Osteoblast (primary cell): ENCODE results near the gene ZNF318. TPM values are rescaled to one million over a fixed set of nuclear protein-coding genes. Genes with fewer than 3 reads are reported as not detected.
A peak's percentile ranks its signal among the peaks of the same experiment; 100 is the strongest.

Source experiments
- DNase-seq: peaks from one replicate; pipeline ENCODE4 v3.0.0; 2011; ENCODE audit warnings: low spot score, mixed read lengths; ENCODE audit not compliant: insufficient read length; ENCODE audit errors: missing footprints
- H2AFZ ChIP-seq: 2 replicates; pipeline ENCODE4 v1.6.0; 2011; ENCODE audit warnings: mild to moderate bottlenecking, low read length
- H3K27ac ChIP-seq: 2 replicates; pipeline ENCODE4 v1.5.1; 2011; ENCODE audit warnings: mild to moderate bottlenecking, low read depth, low read length, moderate library complexity
- H3K27me3 ChIP-seq: 2 replicates; pipeline ENCODE4 v1.6.0; 2012; ENCODE audit warnings: mild to moderate bottlenecking, control low read depth, inconsistent platforms, low read length, moderate library complexity; ENCODE audit not compliant: insufficient read depth
- H3K36me3 ChIP-seq: 2 replicates; pipeline ENCODE4 v1.5.1; 2011; ENCODE audit warnings: mild to moderate bottlenecking, low read length, control low read depth, moderate library complexity; ENCODE audit not compliant: insufficient read depth
- H3K4me1 ChIP-seq: 2 replicates; pipeline ENCODE4 v1.5.1; 2011; ENCODE audit warnings: mild to moderate bottlenecking, low read length, control low read depth, moderate library complexity; ENCODE audit not compliant: insufficient read depth
- H3K4me2 ChIP-seq: 2 replicates; pipeline ENCODE4 v1.6.0; 2011; ENCODE audit warnings: mild to moderate bottlenecking, low read length; ENCODE audit not compliant: insufficient read depth
- H3K4me3 ChIP-seq: fragments of 200-600 bp; sonication (generic); 3 replicates; pipeline ENCODE4 v1.5.1; 2012; ENCODE audit warnings: mild to moderate bottlenecking, low read length, inconsistent platforms; ENCODE audit not compliant: insufficient read depth
- H3K79me2 ChIP-seq: 2 replicates; pipeline ENCODE4 v1.6.0; 2012; ENCODE audit warnings: mild to moderate bottlenecking, low read length, control low read depth, inconsistent platforms; ENCODE audit not compliant: insufficient read depth
- H3K9me3 ChIP-seq: 2 replicates; pipeline ENCODE4 v1.5.1; 2011; ENCODE audit warnings: low read depth, low read length, control low read depth
- H4K20me1 ChIP-seq: 2 replicates; pipeline ENCODE4 v1.6.0; 2012; ENCODE audit warnings: mild to moderate bottlenecking, low read length, control low read depth; ENCODE audit not compliant: insufficient read depth
- CTCF ChIP-seq: IDR thresholded peaks from 2 replicates; pipeline ENCODE4 v1.5.1; 2011; ENCODE audit warnings: mild to moderate bottlenecking, low read depth, low read length, moderate library complexity; ENCODE audit errors: extremely low read depth
- total RNA-seq: library from RNA; depleted of rRNA; stranded (reverse); fragments of >200 nt; gene quantifications from 2 replicates; pipeline ENCODE4 v1.2.3, GENCODE V29; 2012

The ZNF318 gene
- total RNA-seq, 1 donor: 12.3 TPM

GRCh38 chr6:43336382-43336781 is 33.1 kb downstream of the ZNF318 start:
- no peaks in the 10 kb centered on the region for H3K27me3 ChIP-seq
- H3K79me2 ChIP-seq: no peaks in the 10 kb centered on the region
- no peak for DNase-seq
- no peaks in the 10 kb centered on the region for H3K9me3 ChIP-seq
- H4K20me1 ChIP-seq: no peaks in the 10 kb centered on the region
- no peak overlapping the region for H2AFZ ChIP-seq
- no peak overlapping the region for H3K4me3 ChIP-seq
- no peak for TF ChIP-seq CTCF
- no peak overlapping the region for H3K4me2 ChIP-seq
- peaks cover 26% of the 10 kb centered on the region for H3K36me3 ChIP-seq
- no peak overlapping the region for H3K27ac ChIP-seq
- no peaks in the 10 kb centered on the region for H3K4me1 ChIP-seq

GRCh38 chr6:43335469-43335868 is 34.0 kb downstream of the ZNF318 start:
- H3K4me2 ChIP-seq: no peak overlapping the region
- no peaks in the 10 kb centered on the region for H3K9me3 ChIP-seq
- H3K27ac ChIP-seq: no peak overlapping the region
- no peaks in the 10 kb centered on the region for H3K79me2 ChIP-seq
- no peak for TF ChIP-seq CTCF
- H3K27me3 ChIP-seq: no peaks in the 10 kb centered on the region
- no peaks in the 10 kb centered on the region for H4K20me1 ChIP-seq
- no peak overlapping the region for H3K4me3 ChIP-seq
- no peaks in the 10 kb centered on the region for H3K4me1 ChIP-seq
- H3K36me3 ChIP-seq: peaks cover 19% of the 10 kb centered on the region
- no peak overlapping the region for H2AFZ ChIP-seq
- no peak for DNase-seq

- H3K4me3 ChIP-seq: no peak overlapping the region
- TF ChIP-seq CTCF: peak; percentile 67
- no peaks in the 10 kb centered on the region for H3K79me2 ChIP-seq
- no peaks in the 10 kb centered on the region for H4K20me1 ChIP-seq
- H2AFZ ChIP-seq: no peak overlapping the region
- H3K36me3 ChIP-seq: peaks cover 10% of the 10 kb centered on the region
- DNase-seq: no peak
- no peak overlapping the region for H3K27ac ChIP-seq
- no peaks in the 10 kb centered on the region for H3K9me3 ChIP-seq
- H3K4me1 ChIP-seq: no peaks in the 10 kb centered on the region
- H3K27me3 ChIP-seq: no peaks in the 10 kb centered on the region
- H3K4me2 ChIP-seq: no peak overlapping the region
Measured at GRCh38 chr6:43334466-43335095, 34.9 kb downstream of the ZNF318 start.

GRCh38 chr6:43331891-43332290 is 37.6 kb downstream of the ZNF318 start:
- no peaks in the 10 kb centered on the region for H3K4me1 ChIP-seq
- no peaks in the 10 kb centered on the region for H3K79me2 ChIP-seq
- H3K4me2 ChIP-seq: no peak overlapping the region
- no peaks in the 10 kb centered on the region for H3K36me3 ChIP-seq
- no peaks in the 10 kb centered on the region for H3K9me3 ChIP-seq
- no peak overlapping the region for H3K4me3 ChIP-seq
- no peak for TF ChIP-seq CTCF
- H3K27me3 ChIP-seq: no peaks in the 10 kb centered on the region
- no peak overlapping the region for H2AFZ ChIP-seq
- DNase-seq: no peak
- H4K20me1 ChIP-seq: no peaks in the 10 kb centered on the region
- H3K27ac ChIP-seq: no peak overlapping the region
